Upper lobe of right lung (tissue), 1 donor: Measurements from ENCODE around the gene TBC1D2. TPM values are rescaled to one million over a fixed set of nuclear protein-coding genes. Genes with fewer than 3 reads are reported as not detected.
"Not testable (repeated sequence)": the region's sequence is repeated elsewhere in the genome, so short reads cannot be mapped to it uniquely, and the experiment has no call there.

ENCODE experiments used
- ATAC-seq: fragments of 200-7000 bp; cut with Tn5 transposase; one replicate; pipeline ENCODE4 v1.9.1; 2020; ENCODE audit warnings: mild to moderate bottlenecking, moderate library complexity
- DNase-seq: peaks from one replicate; pipeline ENCODE4 v3.0.0-alpha.2; 2020
- H3K27ac ChIP-seq: fragments of 200-600 bp; one replicate; pipeline ENCODE4 v1.8.0; 2022
- H3K27me3 ChIP-seq: fragments of 200-600 bp; one replicate; pipeline ENCODE4 v1.8.0; 2022; ENCODE audit warnings: mild to moderate bottlenecking
- H3K36me3 ChIP-seq: fragments of 200-600 bp; one replicate; pipeline ENCODE4 v1.8.0; 2022
- H3K4me1 ChIP-seq: fragments of 200-600 bp; one replicate; pipeline ENCODE4 v1.8.0; 2022
- H3K4me3 ChIP-seq: fragments of 200-600 bp; one replicate; pipeline ENCODE4 v1.8.0; 2022; ENCODE audit warnings: mild to moderate bottlenecking
- H3K9me3 ChIP-seq: fragments of 200-600 bp; one replicate; pipeline ENCODE4 v1.8.0; 2022
- intact Hi-C: fragments of 100-400 bp; cut with DNase I; formaldehyde crosslinking; loops from one replicate; pipeline ENCODE4 v1.11.0; 2022
- total RNA-seq: library from RNA; stranded (reverse); fragmentation: NEBNext Ultra II Directional; extraction: Animal tissue kit (Norgen Biotek cat#: 25700); gene quantifications from one replicate; pipeline ENCODE4 v1.2.1, GENCODE V29; 2021
- TF ChIP-seq, protein P1 (sequence below): fragments of 200-600 bp; IDR thresholded peaks from one replicate; pipeline ENCODE4 v1.8.0; 2022; ENCODE audit warnings: antibody characterized with exemption
- donor health status: DM: no; HTN: yes; CAD: no; lungs with severe emphysema.

TBC1D2 gene
- total RNA-seq, 1 donor from 2014 or later = 71.8 TPM

DNA sequence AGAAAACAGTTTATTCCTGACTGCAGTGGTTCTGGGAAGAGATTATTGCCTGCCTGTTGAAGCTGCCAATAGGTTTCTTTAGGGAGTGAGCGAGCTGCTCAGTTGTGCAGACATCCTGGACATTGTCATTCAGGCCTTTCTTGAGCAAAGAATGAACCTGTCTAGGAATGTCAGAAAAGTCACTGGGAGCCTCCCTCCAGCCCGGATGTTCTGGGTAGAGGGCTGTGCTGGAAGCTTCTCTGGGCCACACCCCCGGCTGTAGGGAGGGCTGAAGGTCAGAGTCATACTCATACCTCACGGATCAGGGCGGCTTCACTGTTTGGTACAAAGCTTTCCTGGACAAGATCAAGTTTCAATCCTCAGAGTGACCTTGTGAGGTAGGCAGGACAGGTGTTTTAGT is 33.4 kb upstream of the TBC1D2 start:
- DNase-seq = no peak
- no peak for ATAC-seq
- Histone ChIP-seq H3K27me3 (no peaks in the 10 kb centered on the region), H3K27ac (no peak overlapping the region), H3K4me3 (no peak overlapping the region), H3K9me3 (no peaks in the 10 kb centered on the region), H3K4me1 (no peaks in the 10 kb centered on the region), H3K36me3 (no peaks in the 10 kb centered on the region)
- TF ChIP-seq, protein P1, sequence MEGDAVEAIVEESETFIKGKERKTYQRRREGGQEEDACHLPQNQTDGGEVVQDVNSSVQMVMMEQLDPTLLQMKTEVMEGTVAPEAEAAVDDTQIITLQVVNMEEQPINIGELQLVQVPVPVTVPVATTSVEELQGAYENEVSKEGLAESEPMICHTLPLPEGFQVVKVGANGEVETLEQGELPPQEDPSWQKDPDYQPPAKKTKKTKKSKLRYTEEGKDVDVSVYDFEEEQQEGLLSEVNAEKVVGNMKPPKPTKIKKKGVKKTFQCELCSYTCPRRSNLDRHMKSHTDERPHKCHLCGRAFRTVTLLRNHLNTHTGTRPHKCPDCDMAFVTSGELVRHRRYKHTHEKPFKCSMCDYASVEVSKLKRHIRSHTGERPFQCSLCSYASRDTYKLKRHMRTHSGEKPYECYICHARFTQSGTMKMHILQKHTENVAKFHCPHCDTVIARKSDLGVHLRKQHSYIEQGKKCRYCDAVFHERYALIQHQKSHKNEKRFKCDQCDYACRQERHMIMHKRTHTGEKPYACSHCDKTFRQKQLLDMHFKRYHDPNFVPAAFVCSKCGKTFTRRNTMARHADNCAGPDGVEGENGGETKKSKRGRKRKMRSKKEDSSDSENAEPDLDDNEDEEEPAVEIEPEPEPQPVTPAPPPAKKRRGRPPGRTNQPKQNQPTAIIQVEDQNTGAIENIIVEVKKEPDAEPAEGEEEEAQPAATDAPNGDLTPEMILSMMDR = no peak
- intact Hi-C loops = no loop called here

DNA sequence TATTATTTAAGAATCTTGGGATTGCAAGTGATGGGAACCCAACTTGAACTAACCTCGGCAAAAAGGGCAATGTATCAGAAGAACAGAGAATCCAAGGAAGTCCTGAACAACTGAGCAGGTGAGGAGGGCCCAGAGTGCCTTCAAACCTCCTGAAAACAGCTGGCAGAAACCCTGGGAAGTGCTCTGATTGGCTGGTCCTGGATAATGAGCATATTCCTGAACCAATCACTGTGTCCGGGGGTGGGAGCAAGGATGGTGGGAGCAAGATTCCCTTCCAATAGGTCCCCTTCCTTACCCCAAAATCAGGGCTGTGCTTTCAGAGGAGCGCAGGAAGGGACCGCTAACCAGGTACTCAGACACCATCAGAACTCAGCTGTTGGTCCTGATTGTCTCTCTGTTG is 31.9 kb upstream of the TBC1D2 start:
- DNase-seq = no peak
- TF ChIP-seq, protein P1 = no peak
- Histone ChIP-seq H3K4me1 (no peaks in the 10 kb centered on the region), H3K4me3 (no peak overlapping the region), H3K27ac (no peak overlapping the region), H3K9me3 (no peaks in the 10 kb centered on the region), H3K27me3 (no peaks in the 10 kb centered on the region), H3K36me3 (no peaks in the 10 kb centered on the region)
- intact Hi-C loops = no loop called here
- ATAC-seq = no peak

DNA sequence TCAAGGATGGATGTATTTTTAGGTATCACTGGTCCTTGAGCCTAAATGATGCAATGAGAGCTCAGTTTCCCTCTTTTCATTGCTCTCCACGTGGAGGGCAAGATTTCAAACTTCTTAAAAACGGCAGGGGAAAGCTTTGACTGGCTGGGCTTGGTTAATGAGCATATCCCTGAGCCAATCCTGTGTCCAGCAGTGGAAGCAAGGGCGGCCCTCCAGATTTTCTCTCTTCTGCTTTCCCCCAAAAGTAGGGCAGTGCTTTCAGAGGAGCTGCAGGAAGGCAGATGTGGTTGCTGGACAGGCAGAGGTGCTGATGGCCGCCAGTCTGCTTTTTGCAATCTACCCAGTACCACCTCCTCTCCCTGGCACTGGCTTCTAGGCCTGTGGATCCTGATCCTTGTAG is 30.0 kb upstream of the TBC1D2 start:
- TF ChIP-seq, protein P1 = no peak
- no peak for DNase-seq
- Histone ChIP-seq H3K27me3 (no peaks in the 10 kb centered on the region), H3K36me3 (no peaks in the 10 kb centered on the region), H3K9me3 (no peaks in the 10 kb centered on the region), H3K4me1 (no peaks in the 10 kb centered on the region), H3K27ac (no peak overlapping the region), H3K4me3 (no peak overlapping the region)
- intact Hi-C loops = no loop called here
- no peak for ATAC-seq

DNA sequence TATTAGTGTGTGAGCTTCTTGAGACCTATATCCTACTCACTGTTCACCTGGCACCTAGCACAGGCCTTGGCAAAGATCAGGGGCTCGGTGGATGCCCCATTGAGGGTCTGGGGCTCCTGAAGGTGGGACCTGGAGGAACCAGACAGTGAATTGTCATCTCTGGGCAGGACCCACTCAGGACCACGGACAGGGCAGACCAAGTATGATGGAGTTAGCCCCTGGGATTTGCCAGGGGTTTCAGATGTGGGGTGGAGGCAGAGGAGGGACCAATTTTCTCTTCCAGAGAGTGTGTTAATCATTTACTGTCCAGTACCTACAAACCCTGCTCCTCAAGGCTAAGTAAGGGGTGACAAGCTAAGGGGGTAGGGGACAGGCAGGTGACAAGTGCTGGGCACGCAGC is 29.3 kb upstream of the TBC1D2 start:
- Histone ChIP-seq H3K9me3 (no peaks in the 10 kb centered on the region), H3K4me3 (no peak overlapping the region), H3K36me3 (no peaks in the 10 kb centered on the region), H3K4me1 (no peaks in the 10 kb centered on the region), H3K27me3 (no peaks in the 10 kb centered on the region), H3K27ac (no peak overlapping the region)
- ATAC-seq (no peak), DNase-seq (no peak)
- TF ChIP-seq, protein P1 = no peak
- intact Hi-C loops = no loop called here

DNA sequence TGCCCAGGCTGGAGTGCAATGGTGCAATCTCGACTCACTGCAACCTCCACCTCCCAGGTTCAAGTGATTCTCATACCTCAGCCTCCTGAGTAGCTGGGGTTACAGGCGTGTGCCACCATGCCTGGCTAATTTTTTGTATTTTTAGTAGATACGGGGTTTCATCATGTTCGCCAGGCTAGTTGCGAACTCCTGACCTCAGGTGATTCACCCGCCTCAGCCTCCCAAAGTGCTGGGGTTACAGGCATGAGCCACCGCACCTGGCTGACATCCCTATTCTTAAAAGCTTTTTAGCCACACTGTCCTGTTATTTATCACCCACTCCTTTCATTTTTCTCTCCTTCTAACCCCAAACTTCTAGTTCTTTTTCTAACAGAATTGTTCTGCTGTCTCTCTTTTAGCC is 27.7 kb upstream of the TBC1D2 start:
- H3K27me3 ChIP-seq, H3K4me3 ChIP-seq, H3K4me1 ChIP-seq, ATAC-seq, H3K36me3 ChIP-seq, DNase-seq, H3K27ac ChIP-seq, H3K9me3 ChIP-seq, intact Hi-C loops: not testable (repeated sequence)

DNA sequence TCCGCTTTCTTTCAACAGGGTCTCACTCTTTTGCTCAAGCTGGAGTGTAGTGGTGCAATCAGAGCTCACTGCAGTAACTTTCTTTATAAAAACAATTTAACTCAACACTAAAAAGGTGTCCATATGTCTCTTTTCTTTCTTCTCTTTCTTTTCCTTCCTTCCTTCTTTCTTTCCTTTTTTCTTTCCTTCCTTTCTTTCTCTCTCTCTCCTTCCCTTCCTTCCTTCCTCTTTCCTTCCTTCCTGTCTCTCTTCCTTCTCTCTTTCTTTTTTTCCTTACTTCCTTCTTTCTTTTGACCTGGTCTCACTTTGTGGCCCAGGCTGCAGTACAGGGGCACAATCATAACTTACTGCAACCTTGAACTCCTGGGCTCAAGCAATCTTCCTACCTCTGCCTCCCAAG is 25.8 kb upstream of the TBC1D2 start:
- no peaks in the 10 kb centered on the region for H3K4me1 ChIP-seq
- no peak overlapping the region for H3K27ac ChIP-seq
- ATAC-seq (no peak), DNase-seq (no peak)
- intact Hi-C loops = no loop called here
- H3K36me3 ChIP-seq = no peaks in the 10 kb centered on the region
- TF ChIP-seq, protein P1 = no peak
- peaks cover 5% of the 10 kb centered on the region for H3K27me3 ChIP-seq
- no peak overlapping the region for H3K4me3 ChIP-seq
- H3K9me3 ChIP-seq = no peaks in the 10 kb centered on the region
